ENCODE data around the gene OXA1L. TPM values are rescaled to one million over a fixed set of nuclear protein-coding genes. Genes with fewer than 3 reads are reported as not detected.

The OXA1L gene
- total and polyA plus RNA-seq, 9 donors, result 171 to 242 (median 198) TPM

DNA sequence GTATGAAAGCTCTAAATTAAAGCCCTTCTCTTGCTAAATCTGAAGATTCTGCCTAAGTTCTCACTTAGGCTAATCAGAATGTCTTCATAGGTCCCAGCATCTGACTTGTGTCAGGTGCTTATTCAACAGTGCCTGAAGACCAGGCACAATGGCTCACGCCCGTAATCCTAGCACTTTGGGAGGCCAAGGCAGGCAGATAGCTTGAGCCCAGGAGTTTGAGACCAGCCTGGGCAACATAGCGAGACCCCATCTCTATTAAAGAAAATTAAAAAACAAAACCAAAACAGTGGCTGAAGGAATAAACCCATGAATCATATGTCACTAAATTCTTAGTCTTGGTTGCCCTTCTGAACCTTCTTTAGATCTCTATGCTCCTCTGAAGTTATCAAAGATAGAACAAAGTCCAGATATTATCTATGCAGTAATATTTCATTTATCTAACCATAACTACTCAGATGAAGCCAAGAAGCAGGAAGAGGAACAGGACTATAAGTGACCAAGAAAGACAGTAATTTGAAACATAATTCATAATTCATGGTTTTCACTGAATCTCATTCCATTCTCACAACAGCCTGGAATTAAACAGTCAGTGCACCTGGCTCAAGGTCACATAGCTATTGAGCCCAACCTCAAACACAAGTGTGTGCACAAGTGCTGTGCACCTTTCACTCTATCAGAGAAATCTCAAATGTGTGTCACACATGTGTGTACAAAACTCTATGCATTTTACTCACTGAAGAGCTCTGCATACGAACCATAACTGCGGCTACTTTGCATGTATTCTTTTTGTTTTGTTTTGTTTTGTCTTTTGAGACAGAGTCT, 42.1 kb downstream of the OXA1L start:
- H3K4me1 ChIP-seq (ENCODE audit: control insufficient read depth, insufficient read depth, low read length), result peaks cover 6% of the 10 kb centered on the region
- WGBS (ENCODE audit: insufficient coverage), result 63% methylated on average over 3 of the region's 5 CpGs
- H3K27me3 ChIP-seq (ENCODE audit: control insufficient read depth, insufficient read depth, low read length), result no peaks in the 10 kb centered on the region
- no peak overlapping the region for H3K4me3 ChIP-seq (ENCODE audit: low read length)
- H3K27ac ChIP-seq (ENCODE audit: low read length), result no peak overlapping the region
- no peaks in the 10 kb centered on the region for H3K9me3 ChIP-seq (replicated peaks; ENCODE audit: control insufficient read depth, low read depth, low read length)
- H3K36me3 ChIP-seq (ENCODE audit: control insufficient read depth, insufficient read depth, low read length), result peaks cover 2% of the 10 kb centered on the region
- no peak for DNase-seq

DNA sequence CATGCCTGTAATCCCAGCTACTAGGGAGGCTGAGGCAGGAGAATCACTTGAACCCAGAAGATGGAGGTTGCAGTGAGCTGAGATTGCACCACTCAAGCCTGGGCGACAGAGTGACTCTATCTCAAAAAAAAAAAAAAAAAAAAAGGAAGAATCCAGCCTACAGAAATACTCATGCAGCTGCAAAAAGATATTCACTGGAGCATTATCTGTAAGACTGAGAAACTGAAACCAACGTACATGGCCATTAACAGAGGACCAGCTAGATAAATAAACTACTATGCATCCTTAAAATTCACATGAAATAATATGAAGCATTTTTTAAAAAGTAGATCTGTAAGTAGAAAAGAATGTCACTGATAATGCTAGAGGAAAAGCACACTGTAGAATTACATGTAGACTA, 45.2 kb downstream of the OXA1L start:
- WGBS (ENCODE audit: insufficient coverage), result no CpG with 5 or more reads among the region's 2 CpGs
- DNase-seq, result peak; percentile 56
- peaks cover 25% of the 10 kb centered on the region for H3K4me1 ChIP-seq (ENCODE audit: control insufficient read depth, insufficient read depth, low read length)
- no peaks in the 10 kb centered on the region for H3K9me3 ChIP-seq (replicated peaks; ENCODE audit: control insufficient read depth, low read depth, low read length)
- no peak overlapping the region for H3K4me3 ChIP-seq (ENCODE audit: low read length)
- H3K27me3 ChIP-seq (ENCODE audit: control insufficient read depth, insufficient read depth, low read length), result no peaks in the 10 kb centered on the region
- no peak overlapping the region for H3K27ac ChIP-seq (ENCODE audit: low read length)
- H3K36me3 ChIP-seq (ENCODE audit: control insufficient read depth, insufficient read depth, low read length), result peaks cover 2% of the 10 kb centered on the region

DNA sequence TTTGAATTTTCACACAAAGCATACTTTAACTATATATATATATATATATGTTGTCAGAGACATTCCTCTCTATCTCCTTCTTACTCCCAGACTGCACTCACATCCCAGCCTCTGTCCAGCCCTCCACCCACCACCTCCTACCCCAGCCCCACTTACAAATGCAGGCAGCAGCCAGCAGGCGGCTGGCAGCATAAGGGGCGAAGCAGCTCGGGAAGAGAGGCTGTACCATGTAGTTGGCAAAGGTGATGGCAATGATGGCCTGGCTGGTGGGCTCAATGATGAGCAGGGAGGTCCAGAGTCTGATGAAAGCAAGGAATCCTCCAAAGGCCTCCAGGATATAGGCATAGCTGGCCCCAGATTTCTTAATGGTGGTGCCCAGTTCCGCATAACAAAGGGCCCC, 46.3 kb downstream of the OXA1L start:
- no peaks in the 10 kb centered on the region for H3K27me3 ChIP-seq (ENCODE audit: control insufficient read depth, insufficient read depth, low read length)
- peaks cover 2% of the 10 kb centered on the region for H3K36me3 ChIP-seq (ENCODE audit: control insufficient read depth, insufficient read depth, low read length)
- H3K9me3 ChIP-seq (replicated peaks; ENCODE audit: control insufficient read depth, low read depth, low read length), result no peaks in the 10 kb centered on the region
- peaks cover 25% of the 10 kb centered on the region for H3K4me1 ChIP-seq (ENCODE audit: control insufficient read depth, insufficient read depth, low read length)
- DNase-seq, result no peak
- H3K27ac ChIP-seq (ENCODE audit: low read length), result no peak overlapping the region
- no peak overlapping the region for H3K4me3 ChIP-seq (ENCODE audit: low read length)
- WGBS (ENCODE audit: insufficient coverage), result 62% methylated on average over 3 of the region's 4 CpGs

DNA sequence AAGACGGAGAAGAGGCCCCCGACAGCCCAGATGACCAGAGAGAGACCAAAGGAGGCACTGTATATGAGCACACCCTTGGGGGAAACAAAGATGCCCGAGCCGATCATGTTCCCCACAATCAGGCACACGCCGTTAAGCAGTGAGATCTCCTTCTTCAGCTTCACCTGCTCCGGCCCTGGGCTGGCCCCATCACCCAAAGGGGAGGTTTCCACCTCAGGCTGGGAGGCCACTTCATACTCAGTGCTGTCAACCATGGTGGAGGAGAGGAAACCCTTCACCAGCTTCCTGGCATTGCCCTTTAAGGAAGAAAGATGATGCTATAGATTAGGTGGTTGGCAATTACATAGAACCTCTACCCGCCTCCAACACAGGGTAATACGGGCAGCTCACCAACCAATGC, 46.7 kb downstream of the OXA1L start:
- no peak for DNase-seq
- H3K4me3 ChIP-seq (ENCODE audit: low read length), result no peak overlapping the region

DNA sequence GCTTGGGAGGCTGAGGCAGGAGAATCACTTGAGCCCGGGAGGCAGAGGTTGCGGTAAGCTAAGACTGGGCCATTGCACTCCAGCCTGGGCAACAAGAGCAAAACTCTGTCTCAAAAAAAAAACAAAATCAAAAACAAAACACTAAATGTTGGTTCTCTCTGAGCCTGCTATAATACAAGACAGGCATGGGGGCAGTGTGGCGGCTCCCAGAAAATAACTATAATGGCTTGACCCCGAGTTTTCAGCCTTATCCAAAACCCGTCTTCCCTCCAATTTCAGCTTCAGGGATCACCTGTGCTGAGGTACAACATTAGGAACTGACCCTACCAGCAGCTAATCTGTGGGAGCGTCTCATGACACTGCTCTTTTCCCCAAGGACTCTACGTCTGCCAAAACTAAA, 47.9 kb downstream of the OXA1L start:
- peaks cover 2% of the 10 kb centered on the region for H3K36me3 ChIP-seq (ENCODE audit: control insufficient read depth, insufficient read depth, low read length)
- H3K4me1 ChIP-seq (ENCODE audit: control insufficient read depth, insufficient read depth, low read length), result peaks cover 33% of the 10 kb centered on the region
- no peak for DNase-seq
- peak overlapping the region; percentile 98 for H3K27ac ChIP-seq (ENCODE audit: low read length)
- WGBS (ENCODE audit: insufficient coverage), result 64% methylated on average over 7 of the region's 7 CpGs
- H3K4me3 ChIP-seq (ENCODE audit: low read length), result peak overlapping the region; percentile 38
- H3K9me3 ChIP-seq (replicated peaks; ENCODE audit: control insufficient read depth, low read depth, low read length), result no peaks in the 10 kb centered on the region
- H3K27me3 ChIP-seq (ENCODE audit: control insufficient read depth, insufficient read depth, low read length), result no peaks in the 10 kb centered on the region

More for the DNA sequence above, 46.7 kb downstream of the OXA1L start:
- no peaks in the 10 kb centered on the region for H3K9me3 ChIP-seq (replicated peaks; ENCODE audit: control insufficient read depth, low read depth, low read length)
- H3K4me1 ChIP-seq (ENCODE audit: control insufficient read depth, insufficient read depth, low read length), result peaks cover 25% of the 10 kb centered on the region
- no peaks in the 10 kb centered on the region for H3K27me3 ChIP-seq (ENCODE audit: control insufficient read depth, insufficient read depth, low read length)
- H3K36me3 ChIP-seq (ENCODE audit: control insufficient read depth, insufficient read depth, low read length), result peaks cover 2% of the 10 kb centered on the region
- 55% methylated on average over 4 of the region's 9 CpGs for WGBS (ENCODE audit: insufficient coverage)
- no peak overlapping the region for H3K27ac ChIP-seq (ENCODE audit: low read length)

DNA sequence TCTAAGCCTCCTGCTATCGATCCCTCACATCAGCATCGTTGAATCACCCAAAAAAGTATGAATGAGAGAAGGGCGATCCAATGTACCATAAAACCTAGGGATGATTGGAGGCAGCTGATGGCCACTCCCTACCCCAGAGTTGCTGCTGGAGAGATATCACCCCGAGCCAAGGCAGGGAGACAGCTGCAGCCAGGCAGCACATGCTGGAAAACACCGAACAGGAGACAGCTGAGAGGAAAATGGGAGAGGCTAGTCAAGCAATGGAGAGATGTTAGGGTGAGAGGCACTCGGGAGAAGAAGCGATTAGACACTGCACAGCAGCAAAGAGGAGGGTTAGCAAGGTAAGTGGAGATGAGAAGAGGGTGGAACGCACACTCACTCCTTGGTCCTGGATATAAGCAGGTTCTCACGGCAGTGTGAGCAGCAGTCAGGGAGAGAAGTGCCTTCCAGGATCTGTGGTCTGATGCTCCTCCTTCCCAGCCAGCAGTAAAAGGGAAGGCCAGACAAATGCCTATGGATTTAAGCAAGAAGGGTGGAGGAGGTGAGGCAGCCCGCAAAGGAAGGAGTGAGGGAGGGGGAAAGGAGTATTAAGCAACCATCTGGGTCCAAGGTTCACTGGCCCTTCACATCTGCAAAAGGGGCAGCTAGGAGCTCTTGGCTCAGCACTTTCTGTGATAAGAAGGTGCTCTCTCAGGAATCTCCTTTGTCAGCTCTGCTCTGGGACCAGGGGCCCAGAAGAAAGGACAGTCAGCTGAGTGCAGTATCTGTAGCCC, 48.6 kb downstream of the OXA1L start, which contains the start of gene SLC7A7:
SLC7A7 (minus strand) TSS at position 495 of the 773 bp plus-strand sequence. CDS start 2,037 bp downstream, outside the sequence.
- Histone ChIP-seq H3K36me3 (ENCODE audit: control insufficient read depth, insufficient read depth, low read length) (no peaks in the 10 kb centered on the region), H3K4me1 (ENCODE audit: control insufficient read depth, insufficient read depth, low read length) (peaks cover 41% of the 10 kb centered on the region), H3K27me3 (ENCODE audit: control insufficient read depth, insufficient read depth, low read length) (no peaks in the 10 kb centered on the region), H3K9me3 (replicated peaks; ENCODE audit: control insufficient read depth, low read depth, low read length) (no peaks in the 10 kb centered on the region), H3K27ac (ENCODE audit: low read length) (peak within 1 kb of the TSS; percentile 98), H3K4me3 (ENCODE audit: low read length) (peak within 1 kb of the TSS; percentile 38)
- 29% methylated on average over 7 of the region's 10 CpGs for WGBS (ENCODE audit: insufficient coverage)
- peak; percentile 90 for DNase-seq

DNA sequence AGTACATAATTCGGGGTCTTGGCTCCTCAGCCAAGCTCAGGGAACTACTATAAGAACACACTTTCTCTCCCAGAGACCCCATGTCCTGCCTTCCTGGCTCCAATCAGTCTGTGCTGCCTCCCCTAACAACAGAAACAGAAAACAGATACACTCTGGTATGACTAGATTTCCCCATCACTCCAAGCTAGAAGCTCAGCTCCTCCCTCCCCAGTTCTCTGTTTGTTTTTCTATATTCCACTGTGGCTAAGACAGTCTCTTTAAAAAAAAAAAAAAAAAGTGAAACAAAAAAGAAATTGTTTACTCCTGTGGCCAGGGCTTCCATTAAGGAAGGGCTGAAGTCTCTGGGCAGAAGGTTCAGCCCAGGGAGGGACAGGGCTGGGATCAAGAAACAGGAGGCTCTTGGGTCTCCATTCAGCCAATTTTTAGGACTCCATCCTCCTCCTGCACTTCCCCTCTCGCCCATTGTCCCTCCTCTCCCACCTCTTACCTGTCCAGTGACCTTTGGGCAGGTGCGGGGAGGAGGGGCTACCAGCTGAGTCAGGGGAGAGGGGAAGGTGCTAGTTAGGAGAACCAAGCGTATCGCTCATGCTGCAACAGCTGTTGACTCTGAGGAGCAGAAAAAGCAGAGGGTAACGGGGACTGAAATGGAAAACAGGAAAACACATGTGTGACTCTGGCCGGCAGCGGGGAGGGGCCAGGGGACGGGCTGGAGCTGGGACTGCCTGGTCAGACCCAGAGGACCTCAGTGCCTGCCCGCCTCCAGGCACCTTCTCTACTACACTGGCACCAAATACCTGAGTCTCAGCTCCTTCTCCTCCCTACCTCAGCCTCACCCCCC, 52.9 kb downstream of the OXA1L start:
- 9% methylated on average over 7 of the region's 10 CpGs for WGBS (ENCODE audit: insufficient coverage)
- H3K4me1 ChIP-seq (ENCODE audit: control insufficient read depth, insufficient read depth, low read length), result peaks cover 61% of the 10 kb centered on the region
- H3K36me3 ChIP-seq (ENCODE audit: control insufficient read depth, insufficient read depth, low read length), result no peaks in the 10 kb centered on the region

DNA sequence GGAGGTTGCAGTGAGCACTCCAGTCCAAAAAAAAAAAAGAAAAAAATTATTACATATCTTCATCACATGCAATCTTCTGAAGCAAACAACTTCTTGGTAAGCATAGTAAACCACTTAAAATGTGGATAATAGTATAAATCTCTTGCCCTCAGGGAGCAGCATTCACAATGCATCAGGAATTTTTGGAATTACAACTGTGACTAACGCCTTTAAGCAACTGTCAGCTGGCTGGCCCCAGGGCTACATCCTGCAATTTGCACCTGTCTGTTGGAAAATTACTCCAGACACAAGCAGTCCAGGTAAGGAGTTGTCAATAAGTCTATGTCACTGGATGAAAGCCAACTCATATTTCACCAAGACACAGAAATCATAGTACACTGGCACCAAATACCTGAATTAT, 54.2 kb downstream of the OXA1L start:
- no CpG with 5 or more reads among the region's 1 CpG for WGBS (ENCODE audit: insufficient coverage)
- no peaks in the 10 kb centered on the region for H3K27me3 ChIP-seq (ENCODE audit: control insufficient read depth, insufficient read depth, low read length)
- peak overlapping the region; percentile 90 for H3K27ac ChIP-seq (ENCODE audit: low read length)
- H3K9me3 ChIP-seq (replicated peaks; ENCODE audit: control insufficient read depth, low read depth, low read length), result no peaks in the 10 kb centered on the region
- no peaks in the 10 kb centered on the region for H3K36me3 ChIP-seq (ENCODE audit: control insufficient read depth, insufficient read depth, low read length)
- H3K4me1 ChIP-seq (ENCODE audit: control insufficient read depth, insufficient read depth, low read length), result peaks cover 54% of the 10 kb centered on the region
- no peak overlapping the region for H3K4me3 ChIP-seq (ENCODE audit: low read length)
- DNase-seq, result peak; percentile 49

More for the DNA sequence above, 52.9 kb downstream of the OXA1L start:
- H3K27me3 ChIP-seq (ENCODE audit: control insufficient read depth, insufficient read depth, low read length), result no peaks in the 10 kb centered on the region
- H3K9me3 ChIP-seq (replicated peaks; ENCODE audit: control insufficient read depth, low read depth, low read length), result no peaks in the 10 kb centered on the region
- DNase-seq, result peak; percentile 92
- peak overlapping the region; percentile 95 for H3K27ac ChIP-seq (ENCODE audit: low read length)
- H3K4me3 ChIP-seq (ENCODE audit: low read length), result peak overlapping the region; percentile 36

DNA sequence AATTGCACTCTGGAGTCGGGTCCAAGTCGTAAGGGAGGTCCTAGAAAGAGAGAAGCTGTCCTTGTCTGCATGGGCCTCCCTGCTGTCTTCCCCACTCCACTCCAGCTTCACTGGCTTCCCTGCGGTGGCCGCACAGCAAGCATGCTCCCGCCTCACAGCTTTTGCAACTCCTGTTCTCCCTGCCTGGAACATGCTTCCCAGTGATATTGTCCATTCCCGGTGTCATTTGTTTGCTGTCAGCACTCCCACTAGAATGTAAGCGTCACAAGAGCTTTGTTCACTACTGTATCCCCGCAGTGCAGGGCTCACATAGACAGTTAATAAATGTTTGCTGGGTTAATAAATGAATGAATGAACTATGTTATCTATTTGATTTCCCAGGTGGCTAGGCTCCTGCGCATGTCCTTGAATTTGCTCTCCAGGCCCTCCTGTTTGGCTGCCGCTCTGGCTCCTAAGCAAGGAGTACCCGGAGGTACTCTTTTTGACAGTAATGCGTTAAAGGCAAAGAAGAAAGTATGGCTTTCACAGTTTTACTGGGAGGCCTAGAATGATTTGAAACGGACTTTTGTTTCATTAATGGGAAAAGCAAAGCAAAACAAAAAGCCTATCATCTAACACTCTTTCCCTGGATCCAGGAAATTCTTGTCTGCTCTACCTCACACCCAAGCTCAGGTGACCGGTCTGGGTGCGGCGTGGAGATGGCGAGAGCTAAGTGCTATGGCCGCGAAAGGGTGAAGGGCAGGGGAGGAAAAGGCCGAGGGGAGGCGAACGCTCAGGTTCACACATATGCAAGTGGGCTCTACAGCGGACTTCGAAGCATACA, 54.9 kb downstream of the OXA1L start:
- peak overlapping the region; percentile 90 for H3K27ac ChIP-seq (ENCODE audit: low read length)
- H3K4me3 ChIP-seq (ENCODE audit: low read length), result no peak overlapping the region
- peaks cover 51% of the 10 kb centered on the region for H3K4me1 ChIP-seq (ENCODE audit: control insufficient read depth, insufficient read depth, low read length)
- 48% methylated on average over 6 of the region's 24 CpGs for WGBS (ENCODE audit: insufficient coverage)
- no peaks in the 10 kb centered on the region for H3K27me3 ChIP-seq (ENCODE audit: control insufficient read depth, insufficient read depth, low read length)
- H3K36me3 ChIP-seq (ENCODE audit: control insufficient read depth, insufficient read depth, low read length), result no peaks in the 10 kb centered on the region
- H3K9me3 ChIP-seq (replicated peaks; ENCODE audit: control insufficient read depth, low read depth, low read length), result no peaks in the 10 kb centered on the region
- peak; percentile 48 for DNase-seq
